Measurements from ENCODE around the gene NTPCR. TPM values are rescaled to one million over a fixed set of nuclear protein-coding genes. Genes with fewer than 3 reads are reported as not detected.

NTPCR gene
- total RNA-seq, 1 experiment from 2014 or later: 34.2 TPM

- Histone ChIP-seq H3K4me3 (replicated peaks in 1 of 2; ENCODE audit: low read depth in 1 of 2, low read length in 2 of 2) (no peak overlapping the region), H3K27ac (ENCODE audit: low read depth, low read length) (no peak overlapping the region), H3K36me3 (ENCODE audit: control insufficient read depth in 1 of 2, insufficient read depth in 2 of 2, low read length in 2 of 2) (no peaks in the 10 kb centered on the region; a peak in 1 of 4 replicates), H3K9me2 (ENCODE audit: insufficient read depth) (no peaks in the 10 kb centered on the region), H3K9me3 (ENCODE audit: control insufficient read depth in 1 of 2, insufficient read depth in 1 of 2, low read depth in 1 of 2, low read length in 2 of 2) (no peaks in the 10 kb centered on the region), H4K20me1 (ENCODE audit: insufficient read depth) (no peaks in the 10 kb centered on the region), H3K9ac (ENCODE audit: low read length) (no peak overlapping the region), H3K4me1 (ENCODE audit: control insufficient read depth in 1 of 2, insufficient read depth in 2 of 2, low read length in 2 of 2) (no peaks in the 10 kb centered on the region), H2AFZ (ENCODE audit: low read depth, low read length, poor library complexity, severe bottlenecking) (no peak overlapping the region), H3K27me3 (ENCODE audit: insufficient read depth, low read length) (no peaks in the 10 kb centered on the region), H3K79me2 (ENCODE audit: insufficient read depth, low read length) (no peaks in the 10 kb centered on the region), H3K4me2 (ENCODE audit: low read length) (no peak overlapping the region)
- DNase-seq (ENCODE audit: low read depth, low spot score): no peak
- BruUV-seq (replicated peaks): no TSS peak
- RAD21 ChIA-PET (ENCODE audit: low non-redundant PET in 1 of 2, low total read pairs in 2 of 2, uncharacterized antibody in 2 of 2, unreplicated experiment in 2 of 2): no interaction called here
- intact Hi-C loops (cut with micrococcal nuclease): no loop called here
- no peak for ATAC-seq
- POLR2A ChIA-PET: no interaction called here
- TF ChIP-seq YY1 (IDR thresholded peaks at IDR 0.05; ENCODE audit: extremely low read depth, insufficient replicate concordance, low read depth, low read length): no peak
- no peak for TF ChIP-seq SRF (IDR thresholded peaks at IDR 0.05; ENCODE audit: low read depth)
- no peak for TF ChIP-seq EZH2phosphoT487 (IDR thresholded peaks at IDR 0.05; ENCODE audit: borderline replicate concordance)
- no peak for TF ChIP-seq ZNF274 (IDR thresholded peaks at IDR 0.05; ENCODE audit: low read depth, low read length)
- no peak for TF ChIP-seq ATF3 (IDR thresholded peaks at IDR 0.05)
- TF ChIP-seq CBX3 (IDR thresholded peaks at IDR 0.05; ENCODE audit: low read depth): no peak
- no peak for TF ChIP-seq MAX (IDR thresholded peaks at IDR 0.05)
- no peak for TF ChIP-seq POLR2AphosphoS5 (IDR thresholded peaks at IDR 0.05; ENCODE audit: low read depth, low read length)
- TF ChIP-seq ZFX (IDR thresholded peaks at IDR 0.05): no peak
- TF ChIP-seq ELF1 (IDR thresholded peaks at IDR 0.05; ENCODE audit: borderline replicate concordance, low read depth): no peak
- no peak for TF ChIP-seq RAD21 (IDR thresholded peaks at IDR 0.05; ENCODE audit: low read depth)
- TF ChIP-seq CTCF (IDR thresholded peaks at IDR 0.05 in 2 of 3, conservative IDR thresholded peaks at IDR 0.05 in 1 of 3; ENCODE audit: borderline replicate concordance in 1 of 3, insufficient read depth in 1 of 3, low read depth in 2 of 3, low read length in 2 of 3): no peak
- no peak for TF ChIP-seq EZH2 (IDR thresholded peaks at IDR 0.05)
- TF ChIP-seq POLR2A (IDR thresholded peaks at IDR 0.05; ENCODE audit: borderline replicate concordance, extremely low read depth, insufficient read depth, insufficient read length): no peak
- no peak for TF ChIP-seq REST (IDR thresholded peaks at IDR 0.05; ENCODE audit: low read depth)
- no peak for TF ChIP-seq JUND (IDR thresholded peaks at IDR 0.05)
- CTCF ChIA-PET: no interaction called here
These were observed 55.7 kb downstream of the NTPCR start for GRCh38 chr1:233006108-233006507.

Data from HCT116 (cell line).